HFF-Myc (cell line): Measurements from ENCODE around the gene CLEC16A.

Experiments
- DNase-seq: peaks from one replicate; pipeline ENCODE4 v3.0.0-alpha.2; 2011; ENCODE audit warnings: low read depth; ENCODE audit errors: extremely low read depth
- H3K4me3 ChIP-seq: replicated peaks from 2 replicates; pipeline ENCODE4 v1.5.1; 2011; ENCODE audit warnings: low read depth, mild to moderate bottlenecking, control low read depth, low read length
- TF ChIP-seq, protein P1 (sequence below): IDR thresholded peaks from 2 replicates; pipeline ENCODE4 v1.5.1; 2012; ENCODE audit warnings: mild to moderate bottlenecking, low read depth, low read length, control low read depth; ENCODE audit errors: missing control alignments

CLEC16A gene

DNA sequence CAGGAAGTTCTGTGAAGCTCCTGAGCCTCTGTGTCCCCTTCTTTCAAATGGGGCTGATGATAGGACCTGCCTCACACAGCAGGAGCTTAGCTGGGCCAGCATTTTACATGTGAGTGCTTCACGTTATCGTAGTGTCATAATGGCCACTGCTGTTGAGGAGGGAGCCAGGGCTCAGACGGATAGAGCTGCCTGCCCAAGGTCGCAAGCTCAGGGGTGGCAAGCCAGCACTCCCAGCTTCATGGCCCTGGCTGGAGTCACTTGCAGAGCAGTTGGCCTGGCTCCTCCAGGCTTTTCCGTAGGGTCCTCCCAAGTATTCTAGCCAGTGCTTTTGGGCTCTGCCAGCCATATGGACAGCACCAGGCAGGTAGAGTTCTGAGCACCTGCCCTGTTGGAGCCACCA lies 196.5 kb downstream of the CLEC16A start:
- TF ChIP-seq, protein P1, sequence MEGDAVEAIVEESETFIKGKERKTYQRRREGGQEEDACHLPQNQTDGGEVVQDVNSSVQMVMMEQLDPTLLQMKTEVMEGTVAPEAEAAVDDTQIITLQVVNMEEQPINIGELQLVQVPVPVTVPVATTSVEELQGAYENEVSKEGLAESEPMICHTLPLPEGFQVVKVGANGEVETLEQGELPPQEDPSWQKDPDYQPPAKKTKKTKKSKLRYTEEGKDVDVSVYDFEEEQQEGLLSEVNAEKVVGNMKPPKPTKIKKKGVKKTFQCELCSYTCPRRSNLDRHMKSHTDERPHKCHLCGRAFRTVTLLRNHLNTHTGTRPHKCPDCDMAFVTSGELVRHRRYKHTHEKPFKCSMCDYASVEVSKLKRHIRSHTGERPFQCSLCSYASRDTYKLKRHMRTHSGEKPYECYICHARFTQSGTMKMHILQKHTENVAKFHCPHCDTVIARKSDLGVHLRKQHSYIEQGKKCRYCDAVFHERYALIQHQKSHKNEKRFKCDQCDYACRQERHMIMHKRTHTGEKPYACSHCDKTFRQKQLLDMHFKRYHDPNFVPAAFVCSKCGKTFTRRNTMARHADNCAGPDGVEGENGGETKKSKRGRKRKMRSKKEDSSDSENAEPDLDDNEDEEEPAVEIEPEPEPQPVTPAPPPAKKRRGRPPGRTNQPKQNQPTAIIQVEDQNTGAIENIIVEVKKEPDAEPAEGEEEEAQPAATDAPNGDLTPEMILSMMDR = no peak

DNA sequence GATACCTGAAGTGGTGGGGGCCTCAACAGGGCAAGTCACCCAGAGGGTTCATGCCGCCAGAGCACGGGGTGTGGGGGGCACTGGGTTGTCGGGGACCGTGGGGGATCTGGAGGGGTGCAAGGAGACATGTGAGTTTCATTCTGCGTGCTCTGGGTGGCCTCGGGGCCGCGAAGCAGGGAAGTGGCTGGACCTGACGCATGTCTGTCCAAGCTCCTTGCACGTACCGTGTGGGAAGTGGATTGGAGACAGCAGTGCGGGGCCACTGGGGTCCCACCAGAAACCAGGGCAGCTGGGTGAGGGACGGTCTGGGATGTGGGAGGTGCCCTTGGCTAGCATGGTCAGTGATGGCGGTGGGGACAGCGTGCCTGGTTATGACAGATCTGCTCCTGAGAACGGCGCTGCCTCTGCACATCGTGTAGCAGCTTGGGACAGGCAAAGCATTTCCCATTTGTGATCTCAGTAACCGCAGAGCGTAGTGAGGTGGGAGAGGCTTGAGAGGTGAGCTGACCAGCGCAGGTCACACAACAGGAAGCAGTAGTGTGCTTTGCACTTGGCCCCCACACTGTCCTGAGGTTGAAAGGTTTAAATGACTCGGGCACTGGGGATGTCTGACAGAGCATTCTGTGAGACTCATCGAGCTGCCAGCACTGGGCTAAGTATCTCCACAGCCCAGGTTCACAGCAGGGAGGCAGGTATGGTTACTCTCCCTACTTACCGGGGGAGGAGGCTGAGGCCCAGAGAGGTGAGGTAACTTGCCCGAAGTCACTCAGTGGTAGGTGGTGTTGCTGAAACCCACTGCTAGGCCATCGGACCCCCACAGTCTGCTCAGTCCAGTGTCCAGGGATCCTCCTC lies 197.3 kb downstream of the CLEC16A start:
- no peak for DNase-seq
- TF ChIP-seq, protein P1 = no peak

More for the DNA sequence above, 196.5 kb downstream of the CLEC16A start:
- no peak overlapping the region for H3K4me3 ChIP-seq
- DNase-seq = no peak

DNA sequence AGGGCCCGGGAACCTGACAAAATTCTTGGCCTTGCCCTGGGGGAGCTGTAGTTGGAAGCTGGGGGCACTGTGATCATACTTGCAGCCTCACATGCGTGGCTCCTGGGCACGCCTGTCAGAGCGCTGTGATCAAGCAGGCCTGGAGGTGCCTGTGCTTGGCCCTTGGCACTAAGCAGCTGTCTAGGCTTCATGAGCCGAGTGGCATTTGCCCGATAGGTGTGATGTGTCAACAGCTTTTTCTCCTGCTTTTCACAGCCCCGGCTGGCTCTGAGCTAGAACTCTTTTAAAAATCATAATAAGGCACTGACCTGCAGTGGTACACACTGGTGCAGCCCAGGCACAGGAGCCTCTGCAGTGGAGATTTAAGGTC lies 197.9 kb downstream of the CLEC16A start:
- DNase-seq = no peak
- H3K4me3 ChIP-seq = no peak overlapping the region
- TF ChIP-seq, protein P1 = no peak

More for the DNA sequence above, 197.3 kb downstream of the CLEC16A start:
- no peak overlapping the region for H3K4me3 ChIP-seq

DNA sequence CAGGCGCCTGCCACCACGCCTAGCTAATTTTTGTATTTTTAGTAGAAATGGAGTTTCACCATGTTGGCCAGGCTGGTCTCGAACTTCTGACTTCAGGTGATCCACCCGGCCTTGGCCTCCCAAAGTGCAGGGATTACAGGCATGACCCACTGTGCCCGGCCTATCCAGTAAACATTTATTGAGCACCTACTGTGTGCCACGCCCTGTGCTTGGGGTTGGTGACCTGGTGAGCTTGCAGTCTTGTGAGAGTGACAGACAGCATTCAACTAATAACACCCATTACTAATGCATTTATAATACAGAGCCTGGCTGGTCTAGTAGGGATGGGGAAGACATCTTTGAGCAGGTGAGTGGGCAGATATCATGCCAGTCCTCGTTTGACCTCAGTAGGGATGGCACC lies 198.6 kb downstream of the CLEC16A start:
- H3K4me3 ChIP-seq = no peak overlapping the region
- DNase-seq = no peak
- TF ChIP-seq, protein P1 = no peak

DNA sequence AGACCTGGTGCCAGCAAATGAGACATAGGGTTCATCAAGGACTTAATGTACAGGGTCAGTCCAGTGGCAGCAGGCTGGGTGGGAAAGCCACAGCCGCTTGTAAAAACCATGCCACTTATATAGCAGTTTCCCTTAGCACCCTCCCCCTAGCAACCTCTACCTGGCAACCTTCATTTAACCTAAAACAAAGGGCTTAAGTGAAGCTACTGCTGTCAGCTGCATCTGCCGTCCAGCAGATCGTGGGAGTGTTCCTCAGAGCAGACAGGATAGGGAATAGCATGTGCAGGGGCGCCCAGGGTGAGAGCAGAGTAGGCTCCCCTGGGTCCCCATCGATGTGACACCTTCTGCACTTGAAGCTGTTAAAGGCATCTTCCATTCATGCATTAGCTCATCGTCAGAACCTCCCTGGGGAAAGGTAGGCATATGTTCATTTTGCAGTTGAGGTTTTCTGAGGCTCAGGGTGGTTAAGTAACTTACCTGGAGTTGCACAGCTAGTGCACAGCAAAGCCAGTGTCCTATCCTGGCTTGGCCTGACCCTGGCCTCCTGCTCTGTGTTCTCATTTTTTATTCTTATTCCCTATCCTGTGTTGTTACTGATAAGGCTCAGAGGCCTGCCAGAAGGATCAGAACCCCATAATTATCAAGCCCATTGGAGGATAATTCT lies 199.1 kb downstream of the CLEC16A start:
- no peak for DNase-seq
- no peak overlapping the region for H3K4me3 ChIP-seq
- TF ChIP-seq, protein P1 = no peak

DNA sequence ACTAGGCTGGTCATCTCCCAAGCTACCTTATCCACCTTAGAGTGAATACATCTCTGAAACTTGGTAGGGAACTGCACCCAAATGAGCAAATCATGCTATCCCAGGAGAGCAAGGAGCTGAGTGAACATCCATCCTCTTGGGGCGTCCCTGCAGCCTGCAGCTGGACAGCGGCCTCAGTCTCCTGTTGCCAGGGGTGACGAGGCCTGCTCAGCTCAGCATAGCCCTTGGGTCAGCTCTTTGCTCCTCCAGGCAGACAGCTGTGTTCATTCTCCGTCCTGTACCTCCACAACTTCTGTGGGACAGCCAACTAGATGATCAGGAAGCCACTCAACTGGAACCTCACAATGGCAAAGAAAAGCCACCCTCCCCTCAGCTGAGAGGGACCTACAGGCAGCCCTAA lies 199.8 kb downstream of the CLEC16A start:
- no peak for DNase-seq
- H3K4me3 ChIP-seq = no peak overlapping the region

More for the DNA sequence above, 199.8 kb downstream of the CLEC16A start:
- TF ChIP-seq, protein P1 = no peak
